Calu3 (cell line): ENCODE data around the gene NAPG. TPM values are rescaled to one million over a fixed set of nuclear protein-coding genes. Genes with fewer than 3 reads are reported as not detected.

Experiments
- BruUV-seq: library from RNA; stranded (reverse); fragments of 400-500 nt; replicated peaks from 2 replicates; lab custom pipeline; 2021; lab: Mats Ljungman, UMichigan
- CTCF ChIA-PET: fragments of 300-600 bp; sonication (Branson Sonifier 250); formaldehyde crosslinking; loops from one replicate; lab custom pipeline; 2022; ENCODE audit warnings: antibody characterized with exemption; lab: Charles Lee
- DNase-seq: peaks from one replicate; pipeline ENCODE4 v3.0.0; 2022
- H3K27ac Mint-ChIP-seq: one replicate; pipeline ENCODE4 v1.8.0; 2022; ENCODE audit warnings: mixed read lengths; ENCODE audit not compliant: unreplicated experiment
- H3K27me3 Mint-ChIP-seq: one replicate; pipeline ENCODE4 v1.8.0; 2022; ENCODE audit warnings: mixed read lengths; ENCODE audit not compliant: unreplicated experiment
- H3K36me3 Mint-ChIP-seq: one replicate; pipeline ENCODE4 v1.8.0; 2022; ENCODE audit warnings: mild to moderate bottlenecking, moderate library complexity, mixed read lengths; ENCODE audit not compliant: insufficient read depth, unreplicated experiment
- H3K4me1 Mint-ChIP-seq: one replicate; pipeline ENCODE4 v1.8.0; 2022; ENCODE audit warnings: mild to moderate bottlenecking, low read depth, mixed read lengths; ENCODE audit not compliant: unreplicated experiment
- H3K4me3 Mint-ChIP-seq: one replicate; pipeline ENCODE4 v1.8.0; 2022; ENCODE audit warnings: mild to moderate bottlenecking, low read depth, moderate library complexity, mixed read lengths; ENCODE audit not compliant: unreplicated experiment
- H3K9me3 Mint-ChIP-seq: one replicate; pipeline ENCODE4 v1.8.0; 2022; ENCODE audit warnings: low read depth, mixed read lengths; ENCODE audit not compliant: unreplicated experiment
- intact Hi-C: fragments of 100-400 bp; cut with micrococcal nuclease; formaldehyde crosslinking; loops from one replicate; pipeline ENCODE4 v1.10.0; 2022; ENCODE audit not compliant: unreplicated experiment
- total RNA-seq: library from RNA; stranded (reverse); gene quantifications from 2 replicates; pipeline ENCODE4 v1.2.3, GENCODE V29; 2022
- TF ChIP-seq, protein P1 (sequence below): fragments of 200-600 bp; IDR thresholded peaks from one replicate; pipeline ENCODE4 v1.8.0; 2022; ENCODE audit warnings: antibody characterized with exemption; ENCODE audit not compliant: unreplicated experiment

Gene NAPG
- total RNA-seq, 1 experiment from 2014 or later, result 35.6 TPM

GRCh38 chr18:10486362-10486761, 39.5 kb upstream of the NAPG start:
- H3K4me3 Mint-ChIP-seq, result no peak overlapping the region
- H3K9me3 Mint-ChIP-seq, result no peaks in the 10 kb centered on the region
- CTCF ChIA-PET, result no interaction called here
- peaks cover 73% of the 10 kb centered on the region for H3K27me3 Mint-ChIP-seq
- no TSS peak for BruUV-seq
- no peaks in the 10 kb centered on the region for H3K36me3 Mint-ChIP-seq
- TF ChIP-seq, protein P1, sequence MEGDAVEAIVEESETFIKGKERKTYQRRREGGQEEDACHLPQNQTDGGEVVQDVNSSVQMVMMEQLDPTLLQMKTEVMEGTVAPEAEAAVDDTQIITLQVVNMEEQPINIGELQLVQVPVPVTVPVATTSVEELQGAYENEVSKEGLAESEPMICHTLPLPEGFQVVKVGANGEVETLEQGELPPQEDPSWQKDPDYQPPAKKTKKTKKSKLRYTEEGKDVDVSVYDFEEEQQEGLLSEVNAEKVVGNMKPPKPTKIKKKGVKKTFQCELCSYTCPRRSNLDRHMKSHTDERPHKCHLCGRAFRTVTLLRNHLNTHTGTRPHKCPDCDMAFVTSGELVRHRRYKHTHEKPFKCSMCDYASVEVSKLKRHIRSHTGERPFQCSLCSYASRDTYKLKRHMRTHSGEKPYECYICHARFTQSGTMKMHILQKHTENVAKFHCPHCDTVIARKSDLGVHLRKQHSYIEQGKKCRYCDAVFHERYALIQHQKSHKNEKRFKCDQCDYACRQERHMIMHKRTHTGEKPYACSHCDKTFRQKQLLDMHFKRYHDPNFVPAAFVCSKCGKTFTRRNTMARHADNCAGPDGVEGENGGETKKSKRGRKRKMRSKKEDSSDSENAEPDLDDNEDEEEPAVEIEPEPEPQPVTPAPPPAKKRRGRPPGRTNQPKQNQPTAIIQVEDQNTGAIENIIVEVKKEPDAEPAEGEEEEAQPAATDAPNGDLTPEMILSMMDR, result no peak
- intact Hi-C loops, result no loop called here
- no peaks in the 10 kb centered on the region for H3K4me1 Mint-ChIP-seq
- DNase-seq, result no peak
- no peak overlapping the region for H3K27ac Mint-ChIP-seq

DNA sequence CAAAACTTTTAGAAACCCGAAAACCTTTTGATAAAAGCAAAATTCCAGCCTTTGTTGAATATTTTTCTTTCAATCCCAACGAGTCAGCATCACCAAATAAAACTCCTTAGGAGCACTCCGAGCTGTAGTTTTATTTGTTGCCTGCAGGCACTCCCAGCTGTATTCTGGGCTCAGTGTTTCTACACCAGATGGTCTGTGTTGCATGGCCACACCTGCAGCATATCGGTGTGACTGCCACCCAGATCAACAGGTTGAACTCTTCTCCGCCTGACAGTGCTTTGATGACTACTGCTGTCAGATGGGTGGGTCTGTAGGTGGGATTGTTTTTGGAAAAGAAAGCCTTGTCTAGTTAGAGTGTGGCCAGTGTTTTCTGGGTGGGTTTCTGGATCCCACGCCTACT, 38.7 kb upstream of the NAPG start:
- H3K4me3 Mint-ChIP-seq, result no peak overlapping the region
- H3K9me3 Mint-ChIP-seq, result no peaks in the 10 kb centered on the region
- no peaks in the 10 kb centered on the region for H3K36me3 Mint-ChIP-seq
- no peaks in the 10 kb centered on the region for H3K4me1 Mint-ChIP-seq
- no peak for DNase-seq
- BruUV-seq, result no TSS peak
- intact Hi-C loops, result no loop called here
- H3K27me3 Mint-ChIP-seq, result peaks cover 65% of the 10 kb centered on the region
- TF ChIP-seq, protein P1, result no peak
- H3K27ac Mint-ChIP-seq, result no peak overlapping the region
- CTCF ChIA-PET, result no interaction called here

DNA sequence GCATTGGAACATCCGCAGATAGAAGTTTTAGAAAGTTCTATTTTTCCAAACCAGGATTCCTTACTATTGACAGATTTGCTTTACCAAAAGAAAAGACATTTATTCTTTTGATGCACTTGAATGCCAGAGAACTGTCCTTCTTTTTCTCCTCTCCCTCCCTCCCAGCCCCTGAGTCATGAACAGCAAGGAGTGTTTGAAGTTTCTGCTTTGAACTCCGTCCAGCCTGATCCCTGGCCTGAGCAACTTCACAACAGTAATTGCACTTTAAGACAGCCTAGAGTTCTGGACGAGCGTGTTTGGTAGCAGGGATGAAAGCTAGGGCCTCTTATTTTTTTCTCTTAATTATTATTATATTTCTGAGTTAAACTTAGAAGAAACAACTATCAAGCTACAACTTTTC, 37.8 kb upstream of the NAPG start:
- DNase-seq, result no peak
- Mint-ChIP-seq H3K27ac (no peak overlapping the region), H3K4me1 (no peaks in the 10 kb centered on the region), H3K27me3 (peaks cover 56% of the 10 kb centered on the region), H3K36me3 (no peaks in the 10 kb centered on the region), H3K4me3 (no peak overlapping the region), H3K9me3 (no peaks in the 10 kb centered on the region)
- TF ChIP-seq, protein P1, result no peak
- intact Hi-C loops, result no loop called here
- BruUV-seq, result no TSS peak
- CTCF ChIA-PET, result interaction anchor here (0.7 kb wide), 1 partner anchor 413 kb away, joined by 4 read pairs; no protein-coding TSS in a partner anchor

DNA sequence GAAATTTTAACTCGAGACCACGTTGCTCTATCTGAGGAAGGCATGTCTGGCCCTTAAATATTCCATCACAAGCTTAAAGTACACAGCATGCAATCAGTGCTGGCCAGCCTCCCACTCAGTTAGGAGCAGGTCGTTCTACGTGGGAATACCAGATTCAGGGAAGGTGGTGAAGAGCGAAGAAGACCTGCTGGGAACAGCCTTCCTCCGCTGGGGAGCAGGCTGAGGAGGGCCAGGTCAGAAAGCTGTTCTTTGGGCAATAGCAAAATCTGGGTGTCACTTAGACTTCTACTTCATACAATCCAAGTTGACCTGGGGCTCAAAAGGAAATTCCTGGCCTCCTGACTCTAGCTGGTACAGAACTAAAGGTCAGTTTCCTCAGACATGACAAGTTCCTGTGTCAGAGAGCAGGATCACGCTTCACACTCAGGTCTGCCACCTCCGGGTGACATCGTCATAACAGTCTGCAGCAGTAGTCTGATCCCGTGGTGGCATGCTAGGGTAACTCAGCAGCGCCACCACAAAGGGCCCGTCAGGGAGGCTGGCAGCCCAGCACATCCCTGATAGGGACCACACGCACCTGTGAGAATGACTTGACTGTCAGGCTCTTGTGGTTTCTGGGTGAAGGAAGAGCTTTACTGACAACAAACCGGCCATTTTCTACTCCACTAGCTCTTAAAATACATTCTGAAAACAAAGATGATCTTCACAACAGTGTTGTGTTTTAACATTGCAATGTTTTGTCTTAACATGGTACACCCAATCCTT, 35.2 kb upstream of the NAPG start:
- no peaks in the 10 kb centered on the region for H3K9me3 Mint-ChIP-seq
- TF ChIP-seq, protein P1, result peak; percentile 46
- no peak overlapping the region for H3K27ac Mint-ChIP-seq
- DNase-seq, result peak; percentile 71
- no peak overlapping the region for H3K4me3 Mint-ChIP-seq
- BruUV-seq, result no TSS peak
- CTCF ChIA-PET, result no interaction called here
- peaks cover 51% of the 10 kb centered on the region for H3K27me3 Mint-ChIP-seq
- no peaks in the 10 kb centered on the region for H3K4me1 Mint-ChIP-seq
- intact Hi-C loops, result no loop called here
- no peaks in the 10 kb centered on the region for H3K36me3 Mint-ChIP-seq
